Measurements from ENCODE around the gene CDC73.

The CDC73 gene

DNA sequence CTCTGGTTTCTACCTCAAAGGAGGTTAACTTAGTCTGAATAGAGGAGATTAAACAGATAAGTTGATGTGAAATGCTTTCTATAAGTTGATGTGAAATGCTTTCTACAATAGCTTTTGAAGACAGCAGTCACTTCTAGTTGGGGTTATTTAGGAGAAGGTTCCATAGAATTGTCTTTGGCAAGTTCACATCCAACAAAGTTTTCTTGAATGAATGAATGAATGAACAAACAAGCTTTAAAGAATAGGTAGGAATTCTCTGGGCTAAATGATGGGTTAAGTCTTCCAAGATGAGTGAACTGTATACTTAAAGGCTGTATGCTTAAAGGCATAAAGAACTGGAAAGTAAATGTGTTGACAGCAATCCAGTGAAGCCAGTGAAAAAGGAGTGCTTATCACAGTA is 1.9 kb downstream of the CDC73 start:
- DNase-seq = peak in 1 of 2 experiments; percentile 18
- TF ChIP-seq POLR2A (IDR thresholded peaks at IDR 0.05; ENCODE audit: low read length) (no peak), GATA1 (IDR thresholded peaks at IDR 0.05; ENCODE audit: low read depth, low read length) (no peak)

DNA sequence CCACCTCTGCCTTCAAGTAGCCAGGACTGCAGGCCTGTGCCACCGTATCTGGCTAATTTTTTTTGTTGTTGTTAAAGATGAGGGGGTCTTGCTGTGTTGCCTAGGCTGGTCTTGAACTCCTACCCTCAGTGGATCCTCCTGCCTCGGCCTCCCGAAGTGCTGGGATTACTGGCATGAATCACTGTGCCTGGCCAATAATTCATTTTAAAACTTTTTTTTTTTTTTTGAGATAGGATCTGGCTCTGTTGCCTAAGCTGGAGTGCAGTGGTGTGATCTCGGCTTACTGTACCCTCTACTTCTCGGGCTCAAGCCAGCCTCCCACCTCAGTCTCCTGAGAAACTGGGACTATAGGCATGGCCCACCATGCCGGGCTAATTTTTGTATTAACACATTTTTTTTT is 3.5 kb downstream of the CDC73 start:
- TF ChIP-seq POLR2A (IDR thresholded peaks at IDR 0.05; ENCODE audit: low read length) (no peak), GATA1 (IDR thresholded peaks at IDR 0.05; ENCODE audit: low read depth, low read length) (no peak)
- no peak for DNase-seq

DNA sequence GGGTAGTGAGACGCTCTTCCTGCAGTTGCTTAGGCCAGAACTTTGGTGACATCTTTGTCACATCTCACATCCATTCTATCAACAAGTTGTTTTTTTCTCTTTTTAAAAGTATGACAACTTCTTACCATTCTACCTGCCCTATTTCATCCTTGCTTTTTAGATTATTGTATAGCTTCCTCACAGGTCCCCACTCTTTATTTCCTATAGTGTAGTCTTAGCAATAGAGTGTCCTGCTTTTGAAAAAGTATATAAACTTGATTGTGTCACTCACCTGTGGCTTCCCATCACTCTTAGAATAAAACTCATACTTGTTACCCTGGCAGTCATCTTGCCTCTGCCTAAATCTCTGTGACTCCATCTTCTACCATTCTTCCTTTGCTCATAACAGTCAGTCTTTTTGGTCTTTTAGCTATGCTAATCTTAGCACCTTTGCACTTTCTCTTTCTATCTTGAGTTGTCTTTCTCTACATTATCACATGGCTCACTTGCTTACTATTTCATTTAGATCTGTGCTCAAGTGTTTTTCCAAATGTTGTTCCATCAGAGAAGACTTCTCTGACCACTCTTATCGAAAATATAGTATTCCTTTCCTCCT is 9.5 kb downstream of the CDC73 start:
- no peak for DNase-seq
- TF ChIP-seq POLR2A (IDR thresholded peaks at IDR 0.05; ENCODE audit: low read length) = no peak
- TF ChIP-seq GATA1 (IDR thresholded peaks at IDR 0.05; ENCODE audit: low read depth, low read length) = no peak

DNA sequence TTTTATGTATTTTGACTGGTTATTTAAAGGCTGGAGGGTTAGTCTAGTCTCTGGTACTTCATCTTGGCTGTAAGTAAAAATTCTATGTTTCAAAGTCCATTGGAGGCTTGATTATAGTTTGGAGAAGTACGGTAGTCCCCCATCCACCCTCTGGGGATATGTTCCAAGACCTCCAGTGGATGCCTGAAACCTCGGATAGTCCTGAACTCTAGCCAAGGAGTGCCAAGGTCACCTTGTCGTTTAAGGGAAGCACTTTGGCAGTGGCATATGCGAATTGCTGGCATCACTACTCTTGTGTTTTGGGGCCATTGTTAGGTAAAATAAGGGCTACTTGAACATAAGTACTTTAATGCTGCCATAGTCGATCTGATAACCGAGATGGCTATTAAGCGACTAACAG is 18.4 kb downstream of the CDC73 start:
- TF ChIP-seq GATA1 (IDR thresholded peaks at IDR 0.05; ENCODE audit: low read depth, low read length) = no peak
- no peak for TF ChIP-seq POLR2A (IDR thresholded peaks at IDR 0.05; ENCODE audit: low read length)
- DNase-seq = no peak

DNA sequence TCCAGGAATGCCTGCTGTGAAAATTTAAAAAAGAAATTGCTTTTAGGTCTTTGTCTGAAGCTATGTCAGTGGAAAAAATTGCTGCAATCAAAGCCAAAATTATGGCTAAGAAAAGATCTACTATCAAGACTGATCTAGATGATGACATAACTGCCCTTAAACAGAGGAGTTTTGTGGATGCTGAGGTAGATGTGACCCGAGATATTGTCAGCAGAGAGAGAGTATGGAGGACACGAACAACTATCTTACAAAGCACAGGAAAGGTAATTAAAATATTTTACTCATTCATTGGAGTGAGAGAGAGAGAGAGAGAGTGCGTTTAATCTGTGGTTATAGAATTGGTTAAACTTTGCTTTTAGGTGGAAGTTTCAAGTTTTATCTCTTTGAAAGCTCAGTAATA is 20.0 kb downstream of the CDC73 start:
- no peak for DNase-seq
- TF ChIP-seq GATA1 (IDR thresholded peaks at IDR 0.05; ENCODE audit: low read depth, low read length) = no peak
- no peak for TF ChIP-seq POLR2A (IDR thresholded peaks at IDR 0.05; ENCODE audit: low read length)

DNA sequence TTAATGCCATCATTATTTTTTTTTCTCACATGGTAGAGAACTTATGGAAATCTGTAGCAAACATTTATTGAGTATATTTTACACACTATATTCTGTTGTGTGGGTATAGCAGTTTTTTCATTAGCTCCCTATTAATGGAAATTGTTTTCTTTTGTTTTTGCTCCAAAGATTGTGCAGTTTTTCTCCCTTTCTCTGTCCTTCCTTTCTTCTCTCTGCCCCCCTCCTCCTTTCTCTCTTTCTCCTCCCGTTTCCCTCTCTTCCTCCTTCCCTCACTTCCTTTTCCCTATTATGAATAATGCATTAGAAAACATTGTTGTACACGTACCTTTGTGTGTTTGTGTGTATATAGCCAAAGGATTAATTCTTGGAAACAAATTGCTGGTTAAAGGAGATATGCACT is 20.6 kb downstream of the CDC73 start:
- no peak for DNase-seq
- TF ChIP-seq GATA1 (IDR thresholded peaks at IDR 0.05; ENCODE audit: low read depth, low read length) (no peak), POLR2A (IDR thresholded peaks at IDR 0.05; ENCODE audit: low read length) (no peak)

DNA sequence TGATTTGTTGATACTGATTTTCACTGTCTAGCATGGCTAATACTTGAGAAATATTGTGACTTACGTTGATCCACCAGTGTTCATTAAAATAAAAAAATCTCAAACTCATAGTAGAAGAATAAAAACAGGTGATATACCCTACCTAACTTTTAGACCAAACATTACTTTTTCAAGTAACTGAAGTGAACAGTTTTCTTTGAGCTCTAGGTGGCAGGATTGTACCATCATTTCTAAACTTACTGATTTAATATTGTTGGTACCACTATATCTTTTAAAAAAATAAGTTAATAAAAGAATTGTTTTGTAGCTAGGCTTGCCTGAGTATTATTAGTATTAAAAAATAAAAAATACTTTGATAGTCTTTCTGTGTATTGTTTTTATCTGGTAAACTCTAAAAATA is 21.5 kb downstream of the CDC73 start:
- peak in 1 of 2 experiments; percentile 19 for DNase-seq
- TF ChIP-seq POLR2A (IDR thresholded peaks at IDR 0.05; ENCODE audit: low read length) = no peak
- no peak for TF ChIP-seq GATA1 (IDR thresholded peaks at IDR 0.05; ENCODE audit: low read depth, low read length)

DNA sequence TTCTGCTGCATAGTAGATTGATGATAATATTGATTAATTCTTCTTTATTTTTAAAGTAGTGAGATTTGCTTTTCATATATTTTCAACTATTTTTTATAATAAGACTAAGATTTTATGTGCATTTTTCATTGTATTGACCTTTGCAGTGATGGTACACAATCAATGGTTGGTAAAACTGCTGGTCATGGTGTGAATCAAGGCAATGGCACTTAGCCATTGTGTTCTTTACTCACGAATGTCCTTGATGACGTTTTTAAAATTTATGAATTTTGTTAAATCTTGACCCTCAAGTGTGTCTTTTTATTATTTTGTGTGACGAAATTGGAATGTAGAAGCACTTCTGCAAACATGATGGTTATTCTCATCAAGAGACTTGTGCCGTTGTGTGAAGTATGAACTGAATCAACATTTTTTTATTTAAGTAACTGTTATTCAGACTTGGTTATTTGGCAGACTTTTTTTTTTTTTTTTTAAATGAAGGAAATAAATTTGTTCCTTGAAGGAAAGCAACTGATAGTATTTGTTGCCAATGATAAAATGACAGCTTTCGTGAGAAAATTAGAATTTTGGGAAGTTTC is 22.6 kb downstream of the CDC73 start:
- DNase-seq = no peak
- TF ChIP-seq GATA1 (IDR thresholded peaks at IDR 0.05; ENCODE audit: low read depth, low read length) (no peak), POLR2A (IDR thresholded peaks at IDR 0.05; ENCODE audit: low read length) (no peak)

DNA sequence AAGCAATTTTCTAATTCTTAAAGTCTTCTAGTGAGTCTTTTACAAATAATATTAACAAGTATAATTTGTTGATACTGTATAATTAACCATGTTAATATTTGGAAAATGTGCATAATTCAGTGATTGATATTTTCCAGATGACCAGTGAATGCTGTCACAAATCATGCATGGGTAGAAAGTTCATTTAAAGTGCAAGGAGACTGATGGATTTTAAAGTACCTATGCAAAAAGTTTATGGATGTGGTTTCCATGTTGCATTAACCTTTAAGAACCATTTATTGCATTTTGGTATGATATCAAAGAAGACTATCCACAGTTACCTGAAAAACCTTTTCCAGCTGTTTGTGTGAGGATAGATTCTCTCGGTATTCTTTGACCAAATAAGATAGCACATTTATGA is 23.2 kb downstream of the CDC73 start:
- no peak for TF ChIP-seq GATA1 (IDR thresholded peaks at IDR 0.05; ENCODE audit: low read depth, low read length)
- no peak for TF ChIP-seq POLR2A (IDR thresholded peaks at IDR 0.05; ENCODE audit: low read length)
- no peak for DNase-seq

DNA sequence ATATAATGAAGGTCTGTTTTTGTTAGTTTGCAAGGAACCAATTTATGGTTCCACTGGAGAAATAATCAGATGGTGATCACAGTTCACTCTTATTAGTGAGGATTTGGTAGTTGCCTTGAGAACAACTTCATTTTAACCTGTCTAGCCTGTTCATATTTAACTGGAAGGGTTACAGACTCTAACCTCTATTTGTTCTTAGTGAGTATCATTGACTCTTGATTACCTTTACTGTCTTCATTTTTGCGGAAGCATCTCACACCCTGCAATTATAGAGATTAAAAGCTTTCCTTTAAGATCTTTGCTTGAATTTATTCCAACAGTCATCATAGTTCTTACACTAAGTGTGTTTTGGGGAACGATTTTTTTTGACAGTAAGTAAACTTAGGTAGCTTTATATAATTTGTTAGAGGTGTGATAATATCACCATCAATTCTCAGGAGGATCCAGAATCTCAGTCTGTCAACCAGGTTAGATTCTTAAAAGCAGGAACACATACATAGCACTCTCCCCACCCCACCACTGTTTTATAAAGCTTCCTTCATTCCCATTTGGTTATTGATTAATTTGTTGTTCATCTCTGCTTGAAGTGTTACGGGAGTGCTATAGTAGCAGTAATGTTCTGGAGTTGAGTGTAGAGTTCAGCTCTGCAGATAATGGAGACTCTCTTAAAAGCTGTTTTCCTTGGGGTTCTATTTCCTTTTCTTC is 34.4 kb downstream of the CDC73 start:
- TF ChIP-seq POLR2A (IDR thresholded peaks at IDR 0.05; ENCODE audit: low read length) (no peak), GATA1 (IDR thresholded peaks at IDR 0.05; ENCODE audit: low read depth, low read length) (no peak)
- no peak for DNase-seq

DNA sequence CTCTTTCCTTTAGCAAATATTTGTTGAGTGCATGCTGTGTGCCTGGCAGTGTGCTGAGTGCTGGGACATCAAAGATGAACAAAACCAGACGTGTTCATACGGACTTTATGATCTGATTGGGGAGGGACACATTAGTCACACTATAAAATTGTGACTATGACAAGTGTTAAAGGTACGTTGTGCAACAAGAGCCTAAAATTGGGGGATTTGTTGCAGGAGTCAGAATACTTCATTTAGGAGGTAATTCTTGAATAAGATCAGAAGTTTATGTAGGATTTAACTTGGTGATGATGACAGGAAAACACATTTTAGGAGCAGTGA is 35.0 kb downstream of the CDC73 start:
- no peak for DNase-seq
- TF ChIP-seq POLR2A (IDR thresholded peaks at IDR 0.05; ENCODE audit: low read length) (no peak), GATA1 (IDR thresholded peaks at IDR 0.05; ENCODE audit: low read depth, low read length) (no peak)

DNA sequence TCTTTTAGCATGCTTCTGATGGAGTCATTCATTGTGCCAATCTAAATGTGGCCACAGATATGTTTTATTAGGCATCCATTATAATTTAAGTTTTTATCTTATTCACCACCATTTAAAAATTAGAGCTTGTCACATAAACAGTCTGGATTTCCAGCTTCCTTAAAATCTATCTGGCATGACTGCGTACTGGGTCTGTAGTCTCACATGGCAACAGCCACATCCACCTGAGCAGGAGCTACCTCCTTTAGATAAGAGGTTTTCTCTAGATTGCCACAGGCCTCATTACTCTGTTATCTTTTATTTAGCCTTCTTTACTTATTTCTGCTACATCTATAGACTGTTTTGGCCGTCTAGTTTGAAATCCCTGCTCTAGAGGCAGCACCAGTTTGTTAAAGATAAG is 35.5 kb downstream of the CDC73 start:
- peak in 1 of 2 experiments; percentile 7 for DNase-seq
- no peak for TF ChIP-seq GATA1 (IDR thresholded peaks at IDR 0.05; ENCODE audit: low read depth, low read length)
- TF ChIP-seq POLR2A (IDR thresholded peaks at IDR 0.05; ENCODE audit: low read length) = no peak

DNA sequence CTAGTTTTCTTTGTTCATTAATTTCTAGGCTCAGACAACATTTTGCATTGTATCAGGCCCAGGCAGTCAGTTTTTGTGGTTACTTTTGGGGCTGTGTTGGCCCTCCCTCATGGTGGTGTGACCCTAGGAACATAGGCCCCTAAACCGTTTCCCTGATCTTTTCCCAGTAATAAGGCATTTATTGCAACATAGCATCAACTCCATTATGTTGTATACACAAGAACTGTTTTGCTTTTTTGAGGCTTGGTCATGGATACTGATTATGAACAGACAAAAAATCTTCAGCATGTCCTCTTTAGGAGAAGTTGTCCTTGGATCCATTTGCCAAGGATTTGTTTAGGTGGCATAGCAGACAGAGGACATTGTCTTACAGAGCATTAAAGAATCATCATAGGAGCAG is 54.3 kb downstream of the CDC73 start:
- no peak for DNase-seq
- TF ChIP-seq POLR2A (IDR thresholded peaks at IDR 0.05; ENCODE audit: low read length) = no peak

DNA sequence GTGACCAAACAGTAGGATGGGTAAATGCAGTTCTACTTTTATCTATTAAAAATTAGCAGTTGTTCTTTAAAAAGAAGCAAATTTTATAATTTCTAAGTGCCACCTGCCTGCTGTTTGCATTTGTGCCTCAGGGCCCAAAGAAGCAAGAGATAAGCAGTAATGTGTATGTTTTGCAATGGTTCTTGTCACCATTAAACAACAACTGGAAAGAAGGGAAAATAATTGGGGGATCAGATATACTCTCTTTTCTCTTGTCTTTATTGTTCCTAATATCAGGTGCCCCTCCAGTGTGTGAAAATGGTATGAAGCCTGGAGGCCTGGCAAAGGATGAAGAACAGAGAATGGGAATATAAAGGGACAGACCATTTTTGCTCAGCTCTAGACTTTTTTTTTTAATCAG is 55.0 kb downstream of the CDC73 start:
- TF ChIP-seq POLR2A (IDR thresholded peaks at IDR 0.05; ENCODE audit: low read length) (no peak), GATA1 (IDR thresholded peaks at IDR 0.05; ENCODE audit: low read depth, low read length) (no peak)
- no peak for DNase-seq

DNA sequence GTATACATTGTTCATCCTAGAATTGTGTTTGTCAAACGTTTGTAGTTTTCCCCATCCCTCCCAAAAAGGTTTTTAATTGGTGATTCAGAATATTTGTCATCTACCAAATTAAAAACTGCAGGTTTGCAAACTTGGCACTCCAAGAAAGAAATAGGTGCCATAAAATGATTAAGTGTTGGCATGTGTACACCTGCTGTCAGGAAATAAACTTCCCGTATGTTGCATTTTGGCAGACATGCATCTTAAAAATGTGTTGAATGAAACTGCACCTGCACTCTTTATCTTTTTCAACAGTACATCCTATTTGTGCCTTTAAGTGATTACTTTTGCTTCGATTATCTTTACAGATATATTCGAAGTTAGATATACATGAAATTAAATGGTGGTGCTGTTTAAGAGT is 57.3 kb downstream of the CDC73 start:
- TF ChIP-seq POLR2A (IDR thresholded peaks at IDR 0.05; ENCODE audit: low read length) = no peak
- no peak for TF ChIP-seq GATA1 (IDR thresholded peaks at IDR 0.05; ENCODE audit: low read depth, low read length)
- DNase-seq = no peak

Measured in erythroblast (primary cell).